ENCODE results near the gene SUGCT.

Gene SUGCT

GRCh38 chr7:40698214-40698920 lies 563.6 kb downstream of the SUGCT start:
- DNase-seq (ENCODE audit: low read depth), result no peak
- TF ChIP-seq CTCF (IDR thresholded peaks at IDR 0.05; ENCODE audit: control insufficient read depth, extremely low read depth, insufficient read depth), result no peak
- no peak overlapping the region for H3K4me3 ChIP-seq (ENCODE audit: low read depth, low read length)

DNA sequence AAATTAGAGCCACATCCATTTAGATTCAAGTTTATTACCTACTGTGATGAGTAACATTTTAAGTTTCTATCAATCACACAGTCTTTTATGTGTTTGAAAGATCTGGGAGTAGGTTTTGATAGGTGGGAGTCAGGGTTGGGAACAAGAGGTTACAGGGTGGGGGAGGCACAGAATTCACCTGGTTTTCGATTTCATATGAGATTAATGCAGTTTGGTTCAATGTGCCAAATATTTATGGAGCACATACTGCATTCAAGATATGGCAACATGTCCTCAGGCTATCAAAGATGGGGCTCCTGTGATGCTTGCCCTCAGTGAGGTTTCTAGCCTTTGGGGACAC lies 564.1 kb downstream of the SUGCT start:
- no peak for TF ChIP-seq CTCF (IDR thresholded peaks at IDR 0.05; ENCODE audit: control insufficient read depth, extremely low read depth, insufficient read depth)
- H3K4me3 ChIP-seq (ENCODE audit: low read depth, low read length), result no peak overlapping the region
- no peak for DNase-seq (ENCODE audit: low read depth)

GRCh38 chr7:40700653-40701421 lies 566.0 kb downstream of the SUGCT start:
- no peak overlapping the region for H3K4me3 ChIP-seq (ENCODE audit: low read depth, low read length)
- TF ChIP-seq CTCF (IDR thresholded peaks at IDR 0.05; ENCODE audit: control insufficient read depth, extremely low read depth, insufficient read depth), result peak; percentile 24; the same call in 1 of the 2 replicates
- DNase-seq (ENCODE audit: low read depth), result no peak

- TF ChIP-seq CTCF (IDR thresholded peaks at IDR 0.05; ENCODE audit: control insufficient read depth, extremely low read depth, insufficient read depth), result no peak
- no peak overlapping the region for H3K4me3 ChIP-seq (ENCODE audit: low read depth, low read length)
- no peak for DNase-seq (ENCODE audit: low read depth)
Measured at GRCh38 chr7:40701836-40702551, 567.2 kb downstream of the SUGCT start.

DNA sequence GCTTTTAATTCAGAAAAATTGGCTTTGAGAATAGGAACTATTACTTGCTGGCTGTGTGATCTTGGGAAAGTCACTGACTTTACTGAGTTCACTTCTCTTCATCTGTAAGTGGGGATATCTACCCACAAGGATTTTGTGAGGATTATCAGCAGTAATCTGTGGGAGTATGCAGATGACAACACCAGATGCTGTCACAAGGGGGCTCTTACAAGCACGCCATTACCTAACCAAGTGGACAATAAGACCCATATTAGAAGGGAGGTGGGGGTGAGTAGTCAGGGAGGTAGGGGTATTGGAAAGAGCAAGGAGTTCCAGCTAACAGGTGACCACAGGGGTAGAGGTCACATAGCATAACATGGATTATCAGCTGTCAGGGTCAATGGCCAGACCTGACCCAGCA lies 569.4 kb downstream of the SUGCT start:
- no peak for DNase-seq (ENCODE audit: low read depth)
- TF ChIP-seq CTCF (IDR thresholded peaks at IDR 0.05; ENCODE audit: control insufficient read depth, extremely low read depth, insufficient read depth), result 0 out of 2 replicates have a peak, but pooled peaks have one; percentile 2
- H3K4me3 ChIP-seq (ENCODE audit: low read depth, low read length), result no peak overlapping the region

DNA sequence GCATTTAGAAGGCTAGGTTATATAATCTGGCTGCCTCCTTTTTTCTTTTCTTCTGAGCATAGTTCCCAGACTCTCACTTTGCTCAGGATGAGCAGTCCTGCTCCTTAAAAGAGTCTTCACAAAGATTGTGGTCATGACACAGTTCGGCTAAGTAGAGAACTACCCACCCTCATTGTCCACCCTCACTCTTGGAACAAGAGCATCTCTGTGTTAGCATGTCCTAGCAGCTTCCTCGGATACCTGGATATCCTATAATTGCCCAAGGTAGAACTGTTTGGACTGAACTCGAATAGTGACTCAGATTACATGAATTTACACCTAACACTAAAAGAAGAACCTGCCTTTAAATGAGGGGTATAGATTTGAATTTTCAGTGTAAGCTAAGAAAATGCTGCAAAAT lies 572.0 kb downstream of the SUGCT start:
- TF ChIP-seq CTCF (IDR thresholded peaks at IDR 0.05; ENCODE audit: control insufficient read depth, extremely low read depth, insufficient read depth), result no peak
- no peak overlapping the region for H3K4me3 ChIP-seq (ENCODE audit: low read depth, low read length)
- no peak for DNase-seq (ENCODE audit: low read depth)

Data from LNCaP clone FGC (cell line).